ENCODE data around the gene SLC1A5. TPM values are rescaled to one million over a fixed set of nuclear protein-coding genes. Genes with fewer than 3 reads are reported as not detected.

The SLC1A5 gene
- total RNA-seq, 1 donor from 2014 or later, result 35.4 TPM

DNA sequence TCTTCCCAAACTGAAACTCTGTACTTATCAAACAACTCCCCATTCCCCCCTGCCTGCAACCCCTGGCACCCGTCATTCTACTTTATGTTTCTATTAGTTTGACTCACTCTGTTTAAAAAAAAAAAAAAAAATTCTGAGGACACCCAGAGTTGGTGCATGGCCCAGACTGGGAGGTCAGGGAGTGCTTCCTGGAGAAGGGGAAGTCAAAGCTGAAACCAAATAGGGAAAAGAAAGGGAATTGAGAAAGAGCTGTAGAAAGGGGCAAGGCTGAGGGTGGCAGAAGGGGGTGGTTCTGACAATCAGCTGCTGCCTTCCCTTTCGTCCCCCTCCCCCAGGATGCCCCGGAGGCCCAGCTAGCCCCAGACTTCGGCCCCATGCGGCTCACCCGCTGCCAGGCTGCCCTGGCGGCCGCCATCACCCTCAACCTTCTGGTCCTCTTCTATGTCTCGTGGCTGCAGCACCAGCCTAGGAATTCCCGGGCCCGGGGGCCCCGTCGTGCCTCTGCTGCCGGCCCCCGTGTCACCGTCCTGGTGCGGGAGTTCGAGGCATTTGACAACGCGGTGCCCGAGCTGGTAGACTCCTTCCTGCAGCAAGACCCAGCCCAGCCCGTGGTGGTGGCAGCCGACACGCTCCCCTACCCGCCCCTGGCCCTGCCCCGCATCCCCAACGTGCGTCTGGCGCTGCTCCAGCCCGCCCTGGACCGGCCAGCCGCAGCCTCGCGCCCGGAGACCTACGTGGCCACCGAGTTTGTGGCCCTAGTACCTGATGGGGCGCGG lies 33.1 kb downstream of the SLC1A5 start:
- H3K9me3 Mint-ChIP-seq (ENCODE audit: unreplicated experiment), result peaks cover 2% of the 10 kb centered on the region
- no peak overlapping the region for H3K4me3 Mint-ChIP-seq (ENCODE audit: unreplicated experiment)
- H3K27me3 Mint-ChIP-seq (ENCODE audit: unreplicated experiment), result peaks cover 7% of the 10 kb centered on the region
- no peak overlapping the region for H3K27ac Mint-ChIP-seq (ENCODE audit: unreplicated experiment)
- peaks cover 14% of the 10 kb centered on the region for H3K4me1 Mint-ChIP-seq (ENCODE audit: low read depth, unreplicated experiment)
- no peak for DNase-seq
- TF ChIP-seq, protein P1, sequence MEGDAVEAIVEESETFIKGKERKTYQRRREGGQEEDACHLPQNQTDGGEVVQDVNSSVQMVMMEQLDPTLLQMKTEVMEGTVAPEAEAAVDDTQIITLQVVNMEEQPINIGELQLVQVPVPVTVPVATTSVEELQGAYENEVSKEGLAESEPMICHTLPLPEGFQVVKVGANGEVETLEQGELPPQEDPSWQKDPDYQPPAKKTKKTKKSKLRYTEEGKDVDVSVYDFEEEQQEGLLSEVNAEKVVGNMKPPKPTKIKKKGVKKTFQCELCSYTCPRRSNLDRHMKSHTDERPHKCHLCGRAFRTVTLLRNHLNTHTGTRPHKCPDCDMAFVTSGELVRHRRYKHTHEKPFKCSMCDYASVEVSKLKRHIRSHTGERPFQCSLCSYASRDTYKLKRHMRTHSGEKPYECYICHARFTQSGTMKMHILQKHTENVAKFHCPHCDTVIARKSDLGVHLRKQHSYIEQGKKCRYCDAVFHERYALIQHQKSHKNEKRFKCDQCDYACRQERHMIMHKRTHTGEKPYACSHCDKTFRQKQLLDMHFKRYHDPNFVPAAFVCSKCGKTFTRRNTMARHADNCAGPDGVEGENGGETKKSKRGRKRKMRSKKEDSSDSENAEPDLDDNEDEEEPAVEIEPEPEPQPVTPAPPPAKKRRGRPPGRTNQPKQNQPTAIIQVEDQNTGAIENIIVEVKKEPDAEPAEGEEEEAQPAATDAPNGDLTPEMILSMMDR (IDR thresholded peaks at IDR 0.05; ENCODE audit: partially characterized antibody, unreplicated experiment), result no peak
- no peaks in the 10 kb centered on the region for H3K36me3 Mint-ChIP-seq (ENCODE audit: unreplicated experiment)

- peaks cover 5% of the 10 kb centered on the region for H3K27me3 Mint-ChIP-seq (ENCODE audit: unreplicated experiment)
- peaks cover 2% of the 10 kb centered on the region for H3K9me3 Mint-ChIP-seq (ENCODE audit: unreplicated experiment)
- H3K4me1 Mint-ChIP-seq (ENCODE audit: low read depth, unreplicated experiment), result peaks cover 5% of the 10 kb centered on the region
- no peak overlapping the region for H3K27ac Mint-ChIP-seq (ENCODE audit: unreplicated experiment)
- peak; percentile 66 for DNase-seq
- H3K36me3 Mint-ChIP-seq (ENCODE audit: unreplicated experiment), result no peaks in the 10 kb centered on the region
- TF ChIP-seq, protein P1 (IDR thresholded peaks at IDR 0.05; ENCODE audit: partially characterized antibody, unreplicated experiment), result no peak
- no peak overlapping the region for H3K4me3 Mint-ChIP-seq (ENCODE audit: unreplicated experiment)
Measured at GRCh38 chr19:46753420-46754155, 34.8 kb downstream of the SLC1A5 start.

- peak; percentile 90 for DNase-seq
- Mint-ChIP-seq H3K4me1 (ENCODE audit: low read depth, unreplicated experiment) (peaks cover 7% of the 10 kb centered on the region), H3K36me3 (ENCODE audit: unreplicated experiment) (no peaks in the 10 kb centered on the region), H3K27me3 (ENCODE audit: unreplicated experiment) (peaks cover 10% of the 10 kb centered on the region), H3K4me3 (ENCODE audit: unreplicated experiment) (no peak overlapping the region), H3K9me3 (ENCODE audit: unreplicated experiment) (peaks cover 11% of the 10 kb centered on the region), H3K27ac (ENCODE audit: unreplicated experiment) (no peak overlapping the region)
- TF ChIP-seq, protein P1 (IDR thresholded peaks at IDR 0.05; ENCODE audit: partially characterized antibody, unreplicated experiment), result peak; percentile 86
Measured at GRCh38 chr19:46748325-46749109, 39.9 kb downstream of the SLC1A5 start.

GRCh38 chr19:46746281-46747057 lies 41.9 kb downstream of the SLC1A5 start, which contains the start of gene STRN4:
Gene STRN4 (minus strand): TSS chr19:46746450. CDS start chr19:46746430, 20 bp downstream.
- peaks cover 11% of the 10 kb centered on the region for H3K9me3 Mint-ChIP-seq (ENCODE audit: unreplicated experiment)
- H3K27ac Mint-ChIP-seq (ENCODE audit: unreplicated experiment), result peak within 1 kb of the TSS; percentile 84
- TF ChIP-seq, protein P1 (IDR thresholded peaks at IDR 0.05; ENCODE audit: partially characterized antibody, unreplicated experiment), result no peak

More at GRCh38 chr19:46746281-46747057, 41.9 kb downstream of the SLC1A5 start, which contains the start of gene STRN4:
- H3K36me3 Mint-ChIP-seq (ENCODE audit: unreplicated experiment), result no peaks in the 10 kb centered on the region
- peak within 1 kb of the TSS; percentile 93 for H3K4me3 Mint-ChIP-seq (ENCODE audit: unreplicated experiment)
- DNase-seq, result peak; percentile 60
- peaks cover 7% of the 10 kb centered on the region for H3K27me3 Mint-ChIP-seq (ENCODE audit: unreplicated experiment)
- peaks cover 12% of the 10 kb centered on the region for H3K4me1 Mint-ChIP-seq (ENCODE audit: low read depth, unreplicated experiment)

All from glutamatergic neuron (in vitro differentiated cells).